Sigmoid colon (tissue), 7 donors: Measurements from ENCODE around the gene PPFIBP2. TPM values are rescaled to one million over a fixed set of nuclear protein-coding genes. Genes with fewer than 3 reads are reported as not detected.

Experiments
- DNase-seq: peaks from one replicate; pipeline ENCODE4 v3.0.0-alpha.2; 2019
- H3K27ac ChIP-seq, 4 donors: fragments of 200-600 bp; sonication (generic); one replicate each; pipeline ENCODE4 v1.5.1; 2016 to 2019; ENCODE audit warnings: mild to moderate bottlenecking in 1 of 4
- H3K27me3 ChIP-seq, 3 donors: fragments of 200-600 bp; sonication (generic); one replicate each; pipeline ENCODE4 v1.5.1; 2019; ENCODE audit warnings: mild to moderate bottlenecking in 1 of 3
- H3K36me3 ChIP-seq, 4 donors: fragments of 200-600 bp; sonication (generic); one replicate each; pipeline ENCODE4 v1.5.1; 2016 to 2019
- H3K4me1 ChIP-seq, 4 donors: fragments of 200-600 bp; sonication (generic); one replicate each; pipeline ENCODE4 v1.5.1; 2017 to 2019
- H3K4me3 ChIP-seq, 4 donors: fragments of 200-600 bp; sonication (generic); one replicate each; pipeline ENCODE4 v1.5.1; 2017 to 2019; ENCODE audit warnings: mild to moderate bottlenecking in 2 of 4, moderate library complexity in 1 of 4
- H3K9me3 ChIP-seq, 4 donors: fragments of 200-600 bp in 3 of 4; sonication (generic) in 3 of 4; one replicate each; pipeline versions ENCODE4 v1.5.1 to v1.6.1; 2013 to 2019
- EP300 ChIP-seq, 4 donors: sonication (generic); formaldehyde crosslinking; IDR thresholded peaks; one replicate each; pipeline ENCODE4 v1.6.1; 2017; ENCODE audit warnings: antibody characterized with exemption in 4 of 4
- POLR2A ChIP-seq, 2 donors: fragments of 450-650 bp; IDR thresholded peaks; one replicate each; pipeline ENCODE4 v1.6.1; 2016; ENCODE audit warnings: antibody characterized with exemption in 2 of 2, mild to moderate bottlenecking in 2 of 2, moderate library complexity in 2 of 2
- POLR2AphosphoS5 ChIP-seq, 4 donors: sonication (generic); formaldehyde crosslinking; IDR thresholded peaks; one replicate each; pipeline ENCODE4 v1.6.1; 2017; ENCODE audit warnings: antibody characterized with exemption in 4 of 4
- WGBS, 2 donors: extraction: QIAGEN DNeasy Blood & Tissue Kit; methylation state at CpG; one replicate each; pipeline ENCODE4 v1.1.7; 2013; 5-methylcytosine and 5-hydroxymethylcytosine counted together
- intact Hi-C: fragments of 100-400 bp; cut with DNase I; formaldehyde crosslinking; loops from one replicate; pipeline ENCODE4 v1.15.1; 2023
- polyA plus RNA-seq, 3 donors: library from polyadenylated mRNA; stranded (reverse); fragments of 200-250 nt; gene quantifications; one replicate each; pipeline ENCODE4 v1.2.3, GENCODE V29; 2013
- total RNA-seq, 4 donors: library from RNA; depleted of rRNA; stranded (reverse); fragments of >200 nt; gene quantifications; one replicate each; pipeline ENCODE4 v1.1.0, GENCODE V29; 2016
- TF ChIP-seq, protein P1 (sequence below), 4 experiments: fragments of 450-650 bp in 3 of 4; fragments of 200-600 bp in 1 of 4; IDR thresholded peaks; one replicate each; pipeline ENCODE4 v1.5.1; 2016 to 2019; ENCODE audit warnings: antibody characterized with exemption in 4 of 4, mild to moderate bottlenecking in 3 of 4, moderate library complexity in 2 of 4
- donor health status: healthy with polysubstance abuse.
- donor health status: Bipolar disorder and iron deficiency.
- donor health status: healthy.

Gene PPFIBP2
- total and polyA plus RNA-seq, 7 donors: 4.1 to 33.5 (median 11.6) TPM

DNA sequence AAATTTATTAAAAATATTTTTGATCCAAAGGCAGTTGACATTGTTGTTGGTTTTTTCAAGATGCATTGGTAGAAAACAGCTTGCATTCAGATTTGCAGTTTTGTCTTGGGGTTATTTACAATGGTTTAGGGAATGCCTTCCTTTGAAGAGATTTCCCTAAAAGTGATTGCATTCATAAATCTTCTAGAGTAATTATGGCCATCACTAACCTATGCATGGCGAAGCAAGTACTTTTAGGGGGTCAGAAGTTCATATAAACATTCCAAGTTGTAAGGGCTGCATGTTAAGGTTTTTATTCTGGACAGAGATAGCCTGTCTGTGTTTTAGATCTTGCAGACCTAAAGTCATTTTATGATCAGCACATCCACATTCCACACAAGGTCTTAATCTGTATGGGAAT, 53.5 kb downstream of the PPFIBP2 start:
- WGBS, 2 donors: 70 to 83% methylated on average over 1 of the region's 1 CpG
- no peaks in the 10 kb centered on the region for H3K27me3 ChIP-seq
- H3K27ac ChIP-seq: no peak overlapping the region
- TF ChIP-seq POLR2AphosphoS5 (IDR thresholded peaks at IDR 0.05): no peak
- TF ChIP-seq, protein P1, sequence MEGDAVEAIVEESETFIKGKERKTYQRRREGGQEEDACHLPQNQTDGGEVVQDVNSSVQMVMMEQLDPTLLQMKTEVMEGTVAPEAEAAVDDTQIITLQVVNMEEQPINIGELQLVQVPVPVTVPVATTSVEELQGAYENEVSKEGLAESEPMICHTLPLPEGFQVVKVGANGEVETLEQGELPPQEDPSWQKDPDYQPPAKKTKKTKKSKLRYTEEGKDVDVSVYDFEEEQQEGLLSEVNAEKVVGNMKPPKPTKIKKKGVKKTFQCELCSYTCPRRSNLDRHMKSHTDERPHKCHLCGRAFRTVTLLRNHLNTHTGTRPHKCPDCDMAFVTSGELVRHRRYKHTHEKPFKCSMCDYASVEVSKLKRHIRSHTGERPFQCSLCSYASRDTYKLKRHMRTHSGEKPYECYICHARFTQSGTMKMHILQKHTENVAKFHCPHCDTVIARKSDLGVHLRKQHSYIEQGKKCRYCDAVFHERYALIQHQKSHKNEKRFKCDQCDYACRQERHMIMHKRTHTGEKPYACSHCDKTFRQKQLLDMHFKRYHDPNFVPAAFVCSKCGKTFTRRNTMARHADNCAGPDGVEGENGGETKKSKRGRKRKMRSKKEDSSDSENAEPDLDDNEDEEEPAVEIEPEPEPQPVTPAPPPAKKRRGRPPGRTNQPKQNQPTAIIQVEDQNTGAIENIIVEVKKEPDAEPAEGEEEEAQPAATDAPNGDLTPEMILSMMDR (IDR thresholded peaks at IDR 0.05): no peak
- TF ChIP-seq EP300 (IDR thresholded peaks at IDR 0.05): no peak
- TF ChIP-seq POLR2A (IDR thresholded peaks at IDR 0.05): no peak
- H3K9me3 ChIP-seq: no peaks in the 10 kb centered on the region
- intact Hi-C loops: no loop called here
- DNase-seq: no peak
- peaks cover 0 to 5% (median 3%) of the 10 kb centered on the region in 4 donors for H3K4me1 ChIP-seq
- H3K36me3 ChIP-seq: no peaks in the 10 kb centered on the region
- H3K4me3 ChIP-seq: no peak overlapping the region

DNA sequence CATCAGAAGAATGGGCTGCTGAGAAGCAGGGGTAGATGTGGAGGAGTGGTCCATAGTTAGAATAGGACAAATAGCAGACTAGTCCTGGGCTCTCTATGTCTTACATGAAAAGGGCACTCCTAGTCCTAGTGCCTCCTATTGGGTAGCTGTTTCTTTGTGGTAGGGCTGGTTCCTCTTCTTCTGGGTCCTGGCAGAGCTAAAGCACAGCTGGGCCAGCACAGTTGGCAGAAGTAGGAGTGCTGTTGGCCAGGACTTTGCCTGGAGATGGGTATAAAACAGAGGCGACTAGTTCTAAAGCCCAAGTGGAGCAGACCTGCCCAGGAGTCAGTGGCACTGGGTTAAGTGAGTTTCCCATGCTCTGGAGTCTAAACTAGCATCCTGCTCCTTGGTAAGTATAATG, 55.2 kb downstream of the PPFIBP2 start:
- TF ChIP-seq POLR2AphosphoS5 (IDR thresholded peaks at IDR 0.05): no peak
- TF ChIP-seq, protein P1 (IDR thresholded peaks at IDR 0.05): no peak
- TF ChIP-seq EP300 (IDR thresholded peaks at IDR 0.05): no peak
- TF ChIP-seq POLR2A (IDR thresholded peaks at IDR 0.05): no peak
- Histone ChIP-seq H3K27me3 (no peaks in the 10 kb centered on the region), H3K36me3 (no peaks in the 10 kb centered on the region), H3K4me1 (peaks cover 0 to 5% (median 5%) of the 10 kb centered on the region in 4 donors), H3K9me3 (no peaks in the 10 kb centered on the region), H3K27ac (no peak overlapping the region), H3K4me3 (no peak overlapping the region)
- WGBS, 2 donors: 95 to 97% methylated on average over 1 of the region's 1 CpG
- intact Hi-C loops: no loop called here
- no peak for DNase-seq

DNA sequence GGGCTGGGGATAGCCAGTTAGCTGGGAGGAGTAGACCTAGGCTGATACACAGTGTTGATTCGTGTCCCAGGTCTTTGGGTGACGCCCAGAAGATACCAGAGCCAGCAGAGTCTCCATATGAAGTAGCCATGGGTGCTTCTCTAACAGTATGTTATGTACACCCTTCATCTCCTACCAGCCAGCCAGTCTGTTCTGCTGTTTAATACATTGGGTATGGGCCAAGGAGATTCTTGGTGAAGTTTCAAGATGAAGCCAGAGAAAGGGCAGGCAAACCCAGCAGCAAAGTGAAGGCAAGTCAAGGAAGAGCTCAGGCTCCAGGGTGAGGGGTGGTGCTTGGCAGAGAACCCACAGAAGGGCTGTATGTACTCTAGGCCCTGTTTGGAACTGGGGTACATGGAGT, 56.4 kb downstream of the PPFIBP2 start:
- no peak overlapping the region for H3K4me3 ChIP-seq
- H3K4me1 ChIP-seq: peaks cover 0 to 6% (median 5%) of the 10 kb centered on the region in 4 donors
- intact Hi-C loops: loop anchor here (2.0 kb wide), 2 partner anchors 87 to 125 kb away; no protein-coding TSS in a partner anchor
- 85 to 90% methylated on average over 2 of the region's 2 CpGs for whole genome bisulfite sequencing, 2 donors
- no peak for DNase-seq
- no peaks in the 10 kb centered on the region for H3K9me3 ChIP-seq
- no peaks in the 10 kb centered on the region for H3K27me3 ChIP-seq
- no peaks in the 10 kb centered on the region for H3K36me3 ChIP-seq
- TF ChIP-seq POLR2AphosphoS5 (IDR thresholded peaks at IDR 0.05): no peak
- TF ChIP-seq EP300 (IDR thresholded peaks at IDR 0.05): no peak
- TF ChIP-seq POLR2A (IDR thresholded peaks at IDR 0.05): no peak
- TF ChIP-seq, protein P1 (IDR thresholded peaks at IDR 0.05): no peak
- H3K27ac ChIP-seq: no peak overlapping the region

DNA sequence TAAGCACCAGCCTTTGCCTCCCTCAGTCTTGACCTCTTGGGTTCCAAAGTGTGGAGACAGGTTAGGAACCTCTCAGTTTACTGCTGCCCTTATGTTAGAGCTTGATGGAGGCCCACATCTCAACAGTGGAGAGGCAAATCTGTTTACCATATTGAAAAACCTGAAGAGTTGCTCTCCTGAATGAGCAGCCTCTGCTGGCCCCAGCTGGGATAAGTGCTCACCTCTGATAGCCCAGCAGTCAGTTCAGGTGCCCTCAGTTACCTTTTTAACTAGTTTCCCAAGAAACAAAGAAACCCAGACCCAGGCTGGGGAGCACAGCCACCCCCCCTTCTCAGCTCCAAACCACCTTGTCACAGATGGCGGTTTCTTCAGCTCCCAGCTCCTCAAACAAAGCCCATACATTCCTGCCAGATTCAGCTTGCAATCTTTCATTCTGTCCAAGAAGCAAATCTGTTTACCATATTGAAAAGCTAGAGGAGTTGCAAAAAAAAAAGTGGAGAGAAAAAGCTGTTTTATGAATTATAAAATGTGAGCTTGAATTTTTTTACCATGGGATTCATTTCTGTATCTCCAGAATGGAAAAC, 57.2 kb downstream of the PPFIBP2 start:
- H3K36me3 ChIP-seq: no peaks in the 10 kb centered on the region
- peaks cover 0 to 13% (median 9%) of the 10 kb centered on the region in 4 donors for H3K4me1 ChIP-seq
- H3K27ac ChIP-seq: no peak overlapping the region
- 93 to 98% methylated on average over 1 of the region's 1 CpG for WGBS, 2 donors
- no peak overlapping the region for H3K4me3 ChIP-seq
- DNase-seq: no peak
- H3K27me3 ChIP-seq: no peaks in the 10 kb centered on the region
- H3K9me3 ChIP-seq: no peaks in the 10 kb centered on the region
- intact Hi-C loops: loop anchor here (2.0 kb wide), 2 partner anchors 86 to 124 kb away; no protein-coding TSS in a partner anchor
- TF ChIP-seq POLR2AphosphoS5 (IDR thresholded peaks at IDR 0.05): no peak

DNA sequence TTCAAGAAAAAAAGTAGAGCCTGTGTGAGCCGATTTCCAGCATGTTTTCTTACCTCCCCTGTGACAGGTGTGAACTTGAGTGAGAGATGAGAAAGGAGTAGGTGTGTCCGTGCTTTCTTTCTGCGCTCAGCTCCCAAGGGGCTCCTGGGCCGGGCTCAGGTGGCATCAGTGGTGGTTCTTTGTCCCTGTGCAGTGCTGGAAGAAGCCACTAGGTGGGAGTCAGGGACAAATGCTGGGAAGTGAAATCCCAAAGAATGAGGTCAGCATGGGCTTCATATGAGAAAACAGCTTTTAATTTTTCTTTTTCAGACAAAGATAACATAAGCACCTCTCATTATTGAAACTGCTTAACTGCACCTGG, 57.8 kb downstream of the PPFIBP2 start:
- Histone ChIP-seq H3K27me3 (peaks cover 0 to 2% (median 0%) of the 10 kb centered on the region in 3 donors), H3K4me1 (peaks cover 0 to 19% (median 15%) of the 10 kb centered on the region in 4 donors), H3K9me3 (no peaks in the 10 kb centered on the region), H3K36me3 (no peaks in the 10 kb centered on the region), H3K27ac (peak overlapping the region in 2 of 4 donors; percentile 12 to 35), H3K4me3 (no peak overlapping the region)
- intact Hi-C loops: loop anchor here (2.0 kb wide), 2 partner anchors 85 to 123 kb away; no protein-coding TSS in a partner anchor
- 6 to 20% methylated on average over 4 of the region's 4 CpGs for WGBS, 2 donors
- DNase-seq: peak; percentile 73
- TF ChIP-seq POLR2A (IDR thresholded peaks at IDR 0.05): no peak
- TF ChIP-seq, protein P1 (IDR thresholded peaks at IDR 0.05): peak; percentile 65 to 91 (median 88)
